Nephron progenitor cell (in vitro differentiated cells): Measurements from ENCODE around the gene ANAPC10.

Experiments
- DNase-seq: peaks from one replicate; pipeline ENCODE4 v3.0.0; 2021
- H3K27ac Mint-ChIP-seq: 2 replicates; pipeline ENCODE4 v1.8.0; 2021; ENCODE audit warnings: mild to moderate bottlenecking, moderate library complexity, mixed read lengths
- H3K27me3 Mint-ChIP-seq: 2 replicates; pipeline ENCODE4 v1.8.0; 2021; ENCODE audit warnings: mild to moderate bottlenecking, low read depth, mixed read lengths; ENCODE audit not compliant: poor library complexity
- H3K36me3 Mint-ChIP-seq: 2 replicates; pipeline ENCODE4 v1.8.0; 2021; ENCODE audit warnings: low read depth, mixed read lengths
- H3K4me1 Mint-ChIP-seq: 2 replicates; pipeline ENCODE4 v1.8.0; 2021; ENCODE audit warnings: mixed read lengths
- H3K4me3 Mint-ChIP-seq: 2 replicates; pipeline ENCODE4 v1.8.0; 2021; ENCODE audit warnings: mild to moderate bottlenecking, moderate library complexity, mixed read lengths
- H3K9me3 Mint-ChIP-seq: 2 replicates; pipeline ENCODE4 v1.8.0; 2021; ENCODE audit warnings: mild to moderate bottlenecking, moderate library complexity, mixed read lengths
- CTCF ChIP-seq: fragments of 200-600 bp; sonication (generic); IDR thresholded peaks from 2 replicates; pipeline ENCODE4 v1.5.0; 2021; ENCODE audit warnings: antibody characterized with exemption

The ANAPC10 gene

GRCh38 chr4:145125396-145125795 is 27.4 kb upstream of the ANAPC10 start:
- Mint-ChIP-seq H3K27ac (peak overlapping the region; percentile 30), H3K27me3 (no peaks in the 10 kb centered on the region), H3K36me3 (peaks cover 72% of the 10 kb centered on the region), H3K9me3 (no peaks in the 10 kb centered on the region), H3K4me3 (no peak overlapping the region), H3K4me1 (no peaks in the 10 kb centered on the region)
- no peak for TF ChIP-seq CTCF
- no peak for DNase-seq

- no peak overlapping the region for H3K4me3 Mint-ChIP-seq
- H3K9me3 Mint-ChIP-seq: no peaks in the 10 kb centered on the region
- no peaks in the 10 kb centered on the region for H3K4me1 Mint-ChIP-seq
- no peak overlapping the region for H3K27ac Mint-ChIP-seq
- H3K36me3 Mint-ChIP-seq: peaks cover 50% of the 10 kb centered on the region
- H3K27me3 Mint-ChIP-seq: no peaks in the 10 kb centered on the region
- no peak for DNase-seq
- no peak for TF ChIP-seq CTCF
These were observed 10.1 kb upstream of the ANAPC10 start for GRCh38 chr4:145108128-145108527.

GRCh38 chr4:145107126-145107525 is 9.1 kb upstream of the ANAPC10 start:
- TF ChIP-seq CTCF: no peak
- Mint-ChIP-seq H3K4me3 (no peak overlapping the region), H3K27ac (no peak overlapping the region), H3K4me1 (no peaks in the 10 kb centered on the region), H3K9me3 (no peaks in the 10 kb centered on the region), H3K36me3 (peaks cover 41% of the 10 kb centered on the region), H3K27me3 (no peaks in the 10 kb centered on the region)
- DNase-seq: no peak

- no peak for DNase-seq
- Mint-ChIP-seq H3K36me3 (peaks cover 12% of the 10 kb centered on the region), H3K27me3 (no peaks in the 10 kb centered on the region), H3K9me3 (no peaks in the 10 kb centered on the region), H3K4me1 (peaks cover 12% of the 10 kb centered on the region), H3K27ac (no peak overlapping the region), H3K4me3 (no peak overlapping the region)
- TF ChIP-seq CTCF: no peak
These were observed 5.5 kb upstream of the ANAPC10 start for GRCh38 chr4:145103496-145103895.

- no peak overlapping the region for H3K4me3 Mint-ChIP-seq
- no peak for DNase-seq
- H3K4me1 Mint-ChIP-seq: peaks cover 12% of the 10 kb centered on the region
- peaks cover 12% of the 10 kb centered on the region for H3K36me3 Mint-ChIP-seq
- no peak for TF ChIP-seq CTCF
- H3K27me3 Mint-ChIP-seq: no peaks in the 10 kb centered on the region
- H3K27ac Mint-ChIP-seq: no peak overlapping the region
- no peaks in the 10 kb centered on the region for H3K9me3 Mint-ChIP-seq
These were observed 4.6 kb upstream of the ANAPC10 start for GRCh38 chr4:145102619-145103018.

GRCh38 chr4:145101091-145101490 is 3.1 kb upstream of the ANAPC10 start:
- Mint-ChIP-seq H3K27me3 (no peaks in the 10 kb centered on the region), H3K36me3 (peaks cover 4% of the 10 kb centered on the region), H3K9me3 (no peaks in the 10 kb centered on the region), H3K4me3 (no peak overlapping the region), H3K27ac (no peak overlapping the region), H3K4me1 (peaks cover 19% of the 10 kb centered on the region)
- DNase-seq: no peak
- TF ChIP-seq CTCF: no peak
